HG03354 (cell line): ENCODE results near the gene NAPSA.

Source experiments
- ATAC-seq: cut with Tn5 transposase; IDR thresholded peaks from one replicate; pipeline ENCODE4 v1.9.1; 2021; ENCODE audit warnings: mild to moderate bottlenecking; ENCODE audit not compliant: unreplicated experiment, poor library complexity, severe bottlenecking

NAPSA gene

GRCh38 chr19:50322931-50323781 is 42.3 kb downstream of the NAPSA start:
- no peak for ATAC-seq

- ATAC-seq, result no peak
These were observed 43.2 kb downstream of the NAPSA start for GRCh38 chr19:50322234-50322633.

- ATAC-seq, result no peak
These were observed 43.6 kb downstream of the NAPSA start for GRCh38 chr19:50321831-50322230.

GRCh38 chr19:50320596-50320995 is 44.8 kb downstream of the NAPSA start:
- ATAC-seq, result no peak

GRCh38 chr19:50320051-50320450 is 45.4 kb downstream of the NAPSA start:
- no peak for ATAC-seq

GRCh38 chr19:50319156-50319555 is 46.3 kb downstream of the NAPSA start:
- no peak for ATAC-seq

GRCh38 chr19:50318438-50318837 is 47.0 kb downstream of the NAPSA start:
- ATAC-seq, result no peak

GRCh38 chr19:50317115-50317514 is 48.3 kb downstream of the NAPSA start:
- ATAC-seq, result no peak

- ATAC-seq, result no peak
These were observed 49.5 kb downstream of the NAPSA start for GRCh38 chr19:50315773-50316448.

- ATAC-seq, result no peak
These were observed 50.4 kb downstream of the NAPSA start for GRCh38 chr19:50314724-50315708.

- no peak for ATAC-seq
These were observed 51.5 kb downstream of the NAPSA start for GRCh38 chr19:50313812-50314536.

GRCh38 chr19:50312967-50313811 is 52.2 kb downstream of the NAPSA start:
- ATAC-seq, result no peak

- no peak for ATAC-seq
These were observed 53.5 kb downstream of the NAPSA start for GRCh38 chr19:50311723-50312635.

GRCh38 chr19:50310759-50311465 is 54.5 kb downstream of the NAPSA start:
- no peak for ATAC-seq

GRCh38 chr19:50309396-50310125 is 55.9 kb downstream of the NAPSA start:
- ATAC-seq, result no peak

- ATAC-seq, result no peak
These were observed 56.4 kb downstream of the NAPSA start for GRCh38 chr19:50308991-50309390.
